GM12891 (cell line): ENCODE data around the gene QRICH2.

Source experiments
- POLR2A ChIP-seq: IDR thresholded peaks from 2 replicates; pipeline ENCODE4 v1.6.1; 2011; ENCODE audit warnings: low read depth, low read length, control low read depth
- POLR2AphosphoS5 ChIP-seq: IDR thresholded peaks from 2 replicates; pipeline ENCODE4 v1.6.1; 2011; ENCODE audit warnings: low read depth, low read length, control low read depth
- TAF1 ChIP-seq: IDR thresholded peaks from 2 replicates; pipeline ENCODE4 v1.6.1; 2011; ENCODE audit warnings: low read depth, low read length, control low read depth

DNA sequence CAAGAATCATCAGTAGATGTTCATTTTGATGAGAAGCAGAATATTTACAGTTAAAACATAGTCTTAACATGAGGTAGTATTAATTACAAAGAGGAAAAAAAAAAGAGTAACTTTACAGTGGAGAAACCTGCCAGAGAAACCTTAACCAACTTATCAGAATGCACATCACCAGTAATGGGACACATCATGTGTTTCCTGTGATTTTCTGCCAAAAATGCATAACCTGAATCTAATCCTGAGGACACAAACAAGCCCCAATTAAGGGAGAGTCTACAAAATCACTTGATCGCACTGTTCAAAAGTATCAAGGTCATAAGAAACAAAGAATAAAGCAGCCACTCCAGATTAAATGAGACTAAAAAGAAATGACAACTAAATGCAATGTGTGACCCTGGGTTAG, 18.2 kb upstream of the QRICH2 start:
- TF ChIP-seq POLR2AphosphoS5 (no peak), POLR2A (no peak), TAF1 (no peak)
